SK-N-SH (cell line): ENCODE measurements around the gene TASOR2. TPM values are rescaled to one million over a fixed set of nuclear protein-coding genes. Genes with fewer than 3 reads are reported as not detected.

Experiments used
- CTCF ChIA-PET: fragments of 300-600, 350-600 bp; formaldehyde crosslinking; extraction: SDS; loops from one replicate; lab custom pipeline; 2021; lab: Yijun Ruan, JAX
- POLR2A ChIA-PET: fragments of 350-600 bp; sonication (Branson Sonifier 250); formaldehyde crosslinking; extraction: SDS; loops from one replicate; lab custom pipeline; 2020; ENCODE audit warnings: antibody characterized with exemption, inconsistent platforms; lab: Yijun Ruan, JAX
- DNase-seq: peaks from one replicate; pipeline ENCODE4 v3.0.0; 2012
- H2AFZ ChIP-seq: fragments of 200-600 bp; sonication (generic); 2 replicates; pipeline ENCODE4 v1.8.1; 2016; ENCODE audit warnings: antibody characterized with exemption, mild to moderate bottlenecking, low read depth
- H3F3A ChIP-seq: fragments of 200-600 bp; sonication (generic); replicated peaks from 2 replicates; pipeline ENCODE3; 2016; ENCODE audit warnings: antibody characterized with exemption, mild to moderate bottlenecking; ENCODE audit not compliant: insufficient read depth
- H3K27ac ChIP-seq, 2 experiments: fragments of 200-500 bp in 1 of 2; fragments of 200-600 bp in 1 of 2; sonication (Bioruptor generic) in 1 of 2; sonication (generic), shearing (Covaris generic) in 1 of 2; 2 replicates each; pipeline versions ENCODE4 v1.5.1 to v1.6.1; 2014 to 2016; ENCODE audit warnings: low read depth in 2 of 2, inconsistent platforms in 1 of 2, low read length in 1 of 2, mild to moderate bottlenecking in 1 of 2, mixed read lengths in 1 of 2
- H3K27me3 ChIP-seq: fragments of 200-600 bp; sonication (generic), shearing (Covaris generic); 2 replicates; pipeline ENCODE4 v1.6.1; 2016; ENCODE audit warnings: mixed run types; ENCODE audit not compliant: insufficient read depth
- H3K36me3 ChIP-seq, 2 experiments: fragments of 200-500 bp in 1 of 2; fragments of 200-600 bp in 1 of 2; sonication (Bioruptor generic) in 1 of 2; sonication (generic) in 1 of 2; replicated peaks in 1 of 2; 2 replicates each; pipeline versions ENCODE3 to v1.5.1; 2014 to 2016; ENCODE audit warnings: low read length in 1 of 2, mild to moderate bottlenecking in 1 of 2; ENCODE audit not compliant: insufficient read depth in 2 of 2, control insufficient read depth in 1 of 2
- H3K4me1 ChIP-seq, 2 experiments: fragments of 200-500 bp in 1 of 2; fragments of 200-600 bp in 1 of 2; sonication (Bioruptor generic) in 1 of 2; sonication (generic), shearing (Covaris generic) in 1 of 2; 2 replicates each; pipeline versions ENCODE4 v1.5.1 to v1.6.1; 2014 to 2016; ENCODE audit warnings: low read depth in 1 of 2, low read length in 1 of 2, mixed run types in 1 of 2; ENCODE audit not compliant: insufficient read depth in 2 of 2, control insufficient read depth in 1 of 2
- H3K4me2 ChIP-seq: fragments of 200-600 bp; sonication (generic), shearing (Covaris generic); 2 replicates; pipeline ENCODE4 v1.6.1; 2017; ENCODE audit warnings: mixed run types
- H3K4me3 ChIP-seq, 2 experiments: fragments of 200-500 bp in 1 of 2; fragments of 200-600 bp in 1 of 2; sonication (Bioruptor generic) in 1 of 2; sonication (generic), shearing (Covaris generic) in 1 of 2; 2 replicates each; pipeline versions ENCODE4 v1.5.1 to v1.8.1; 2014 to 2016; ENCODE audit warnings: low read depth in 2 of 2, inconsistent platforms in 1 of 2, low read length in 1 of 2, mild to moderate bottlenecking in 1 of 2, mixed read lengths in 1 of 2, moderate library complexity in 1 of 2
- H3K79me2 ChIP-seq: fragments of 200-600 bp; sonication (generic); 2 replicates; pipeline ENCODE4 v1.8.1; 2017; ENCODE audit warnings: mild to moderate bottlenecking; ENCODE audit not compliant: insufficient read depth
- H3K9ac ChIP-seq: fragments of 200-600 bp; sonication (generic); 2 replicates; pipeline ENCODE4 v1.6.1; 2017; ENCODE audit warnings: mixed run types
- H3K9me2 ChIP-seq: fragments of 200-600 bp; sonication (generic); 2 replicates; pipeline ENCODE4 v1.6.1; 2017; ENCODE audit warnings: mixed run types
- H3K9me3 ChIP-seq: fragments of 200-600 bp; sonication (generic); 2 replicates; pipeline ENCODE4 v1.6.1; 2017; ENCODE audit warnings: mixed run types, mild to moderate bottlenecking, moderate library complexity
- H4K20me1 ChIP-seq: fragments of 200-600 bp; sonication (generic); 2 replicates; pipeline ENCODE4 v1.6.1; 2017; ENCODE audit warnings: mild to moderate bottlenecking, mixed run types; ENCODE audit not compliant: insufficient read depth
- CTCF ChIP-seq: fragments of 200-600 bp; sonication (generic); IDR thresholded peaks from 2 replicates; pipeline ENCODE4 v1.6.1; 2017; ENCODE audit warnings: antibody characterized with exemption, mild to moderate bottlenecking, moderate library complexity
- GABPA ChIP-seq: IDR thresholded peaks from 2 replicates; pipeline ENCODE4 v1.4.0; 2012; ENCODE audit warnings: low read depth, mild to moderate bottlenecking
- MEF2A ChIP-seq: IDR thresholded peaks from 2 replicates; pipeline ENCODE4 v1.4.0; 2012; ENCODE audit warnings: low read depth, borderline replicate concordance
- MXI1 ChIP-seq: IDR thresholded peaks from 2 replicates; pipeline ENCODE4 v1.6.1; 2012; ENCODE audit warnings: mild to moderate bottlenecking, low read depth, low read length, improper control_type of control experiment
- RAD21 ChIP-seq: IDR thresholded peaks from 2 replicates; pipeline ENCODE4 v1.6.1; 2012; ENCODE audit warnings: mild to moderate bottlenecking, low read length
- RCOR1 ChIP-seq: fragments of 150-350 bp; IDR thresholded peaks from 2 replicates; pipeline ENCODE4 v1.6.1; 2017; ENCODE audit warnings: antibody characterized with exemption, low read length
- SIN3A ChIP-seq: IDR thresholded peaks from 2 replicates; pipeline ENCODE4 v1.6.1; 2012; ENCODE audit warnings: low read depth, mild to moderate bottlenecking, low read length, moderate library complexity, borderline replicate concordance
- SMC3 ChIP-seq: IDR thresholded peaks from 2 replicates; pipeline ENCODE4 v1.6.1; 2012; ENCODE audit warnings: low read depth, low read length, improper control_type of control experiment
- TCF12 ChIP-seq: IDR thresholded peaks from 2 replicates; pipeline ENCODE4 v1.4.0; 2012
- WGBS: methylation state at CpG from one replicate; pipeline ENCODE4 v1.1.6; 2017; ENCODE audit warnings: low lambda C conversion rate; 5-methylcytosine and 5-hydroxymethylcytosine counted together
- polyA plus RNA-seq, 3 experiments: library from polyadenylated mRNA; depleted of rRNA; stranded (reverse); fragments of >200 nt; gene quantifications; 2 replicates each; pipeline ENCODE4 v1.2.3, GENCODE V29; 2012
- TF ChIP-seq, protein P1 (sequence below): IDR thresholded peaks from 2 replicates; pipeline ENCODE4 v1.4.0; 2012; ENCODE audit warnings: low read depth

The TASOR2 gene
- polyA plus RNA-seq, 1 of the 3 experiments (the other 2 are of a cell fraction): 21.2 TPM

DNA sequence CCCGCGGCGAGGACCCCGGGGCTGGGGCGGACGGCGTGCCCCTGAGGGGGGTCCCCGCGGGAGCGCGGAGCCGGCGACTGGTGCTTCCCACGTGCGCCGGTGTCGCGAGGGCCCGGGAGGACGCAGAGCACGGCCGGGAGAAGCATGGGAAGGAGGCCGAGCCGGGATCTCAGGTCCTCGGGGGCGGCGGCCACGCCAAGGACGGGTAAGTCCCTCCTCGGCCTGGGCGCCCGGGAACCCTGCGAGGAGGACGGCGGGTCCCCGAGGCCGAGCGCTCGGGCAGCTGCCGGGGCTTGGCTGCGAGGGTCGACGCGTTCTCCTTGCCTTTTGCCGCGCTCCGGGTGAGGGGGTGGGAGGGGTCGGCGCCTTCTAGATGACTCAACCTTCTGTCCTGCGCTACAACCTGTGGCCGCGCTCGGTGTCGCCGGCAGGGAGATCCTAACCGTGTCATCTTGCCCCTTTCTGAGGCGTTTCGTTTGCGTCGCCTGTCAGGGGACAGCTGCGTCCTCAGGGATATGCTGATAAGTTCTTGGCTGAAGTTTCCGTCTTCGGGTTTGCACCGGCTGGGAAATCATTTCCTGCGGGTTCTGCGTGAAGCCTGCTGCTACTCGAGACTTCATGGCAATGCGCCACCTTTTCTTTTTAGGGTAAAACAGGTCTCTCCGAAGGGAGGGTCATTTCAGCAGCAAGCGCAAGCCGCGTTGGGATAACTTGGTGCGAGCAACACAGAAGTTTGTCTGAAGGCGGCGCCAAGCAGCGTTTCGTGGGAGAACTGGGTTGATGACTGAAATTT is 529 bp downstream of the TASOR2 start:
- ChIA-PET POLR2A (interaction anchor here (0.6 to 1.3 kb wide), 2 partner anchors 15 to 143 kb away, joined by 3 to 4 read pairs; no protein-coding TSS in a partner anchor), CTCF (interaction anchor here (0.7 to 1.7 kb wide), 4 partner anchors 11 to 188 kb away, joined by 3 to 6 read pairs (median 4); no protein-coding TSS in a partner anchor)
- H3F3A ChIP-seq: peaks cover 8% of the 10 kb centered on the region
- peaks cover 0 to 20% of the 10 kb centered on the region in 2 experiments for H3K36me3 ChIP-seq
- peaks cover 39% of the 10 kb centered on the region for H4K20me1 ChIP-seq
- peaks cover 55% of the 10 kb centered on the region for H3K79me2 ChIP-seq
- TF ChIP-seq RAD21 (peak; percentile 62), SMC3 (peak; percentile 42; the same call in 1 of the 2 replicates), TCF12 (no peak), SIN3A (peak; percentile 70; the same call in 1 of the 2 replicates), CTCF (peak; percentile 62), MXI1 (peak; percentile 49), GABPA (no peak), MEF2A (no peak)
- TF ChIP-seq, protein P1, sequence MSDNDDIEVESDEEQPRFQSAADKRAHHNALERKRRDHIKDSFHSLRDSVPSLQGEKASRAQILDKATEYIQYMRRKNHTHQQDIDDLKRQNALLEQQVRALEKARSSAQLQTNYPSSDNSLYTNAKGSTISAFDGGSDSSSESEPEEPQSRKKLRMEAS: peak; percentile 55; the same call in 1 of the 2 replicates
- peak overlapping the region; percentile 71 to 94 for H3K4me3 ChIP-seq
- peak; percentile 54 for DNase-seq
- H3K9me2 ChIP-seq: no peaks in the 10 kb centered on the region
- H3K9ac ChIP-seq: peak overlapping the region; percentile 89
- H3K4me1 ChIP-seq: peaks cover 8 to 9% of the 10 kb centered on the region in 2 experiments
- H3K27ac ChIP-seq: peak overlapping the region; percentile 61 to 87
- H3K4me2 ChIP-seq: peak overlapping the region; percentile 78
- WGBS: 1% methylated on average over 27 of the region's 77 CpGs
- H3K27me3 ChIP-seq: no peaks in the 10 kb centered on the region
- no peaks in the 10 kb centered on the region for H3K9me3 ChIP-seq
- H2AFZ ChIP-seq: peak overlapping the region; percentile 83

GRCh38 chr10:5685764-5686240 is 1.2 kb downstream of the TASOR2 start:
- H3K27me3 ChIP-seq: no peaks in the 10 kb centered on the region
- H3K27ac ChIP-seq: peak overlapping the region; percentile 56 to 87
- ChIA-PET POLR2A (no interaction called here), CTCF (no interaction called here)
- peaks cover 42% of the 10 kb centered on the region for H4K20me1 ChIP-seq
- H3K9me3 ChIP-seq: no peaks in the 10 kb centered on the region
- peak; percentile 23 for DNase-seq
- peak overlapping the region; percentile 83; the same call in 1 of the 2 replicates for H2AFZ ChIP-seq
- peaks cover 8 to 9% of the 10 kb centered on the region in 2 experiments for H3K4me1 ChIP-seq
- 5% methylated on average over 10 of the region's 10 CpGs for WGBS
- H3K79me2 ChIP-seq: peaks cover 61% of the 10 kb centered on the region
- peaks cover 0 to 20% of the 10 kb centered on the region in 2 experiments for H3K36me3 ChIP-seq
- no peaks in the 10 kb centered on the region for H3K9me2 ChIP-seq
- TF ChIP-seq CTCF: 0 out of 2 replicates have a peak, but pooled peaks have one; percentile 3
- no peak for TF ChIP-seq RCOR1
- peaks cover 8% of the 10 kb centered on the region for H3F3A ChIP-seq
- peak overlapping the region; percentile 71 to 94 for H3K4me3 ChIP-seq
- peak overlapping the region; percentile 89 for H3K9ac ChIP-seq
- H3K4me2 ChIP-seq: peak overlapping the region; percentile 78
